Stimulated activated CD4-positive, alpha-beta T cell treated with anti-CD3 and anti-CD28 coated beads, TNF-alpha, amount 100 ng/mL, for 1 hour (primary cell): ENCODE results near the gene SKIL.

Source experiments
- DNase-seq, 3 donors: peaks; one replicate each; pipeline ENCODE4 v3.0.0-alpha.2; 2020; ENCODE audit warnings: low read depth in 3 of 3, low spot score in 1 of 3

SKIL gene

DNA sequence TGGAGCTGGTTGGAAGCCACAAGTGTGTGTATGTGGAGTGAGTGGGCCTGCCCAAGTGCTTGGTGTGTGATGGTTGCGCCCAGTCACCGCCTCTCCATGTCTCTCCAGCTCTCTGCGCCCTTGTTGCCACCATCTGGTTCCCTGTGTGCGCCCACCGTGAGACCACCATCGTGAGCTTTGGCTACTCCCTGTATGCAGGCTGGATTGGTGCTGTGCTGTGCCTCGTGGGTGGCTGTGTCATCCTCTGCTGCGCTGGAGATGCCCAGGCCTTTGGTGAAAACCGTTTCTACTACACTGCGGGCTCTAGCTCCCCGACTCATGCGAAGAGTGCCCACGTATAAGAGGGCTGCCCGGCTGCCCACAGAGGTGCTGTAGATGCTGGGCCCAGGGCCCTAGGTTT lies 74.9 kb downstream of the SKIL start:
- no peak for DNase-seq

DNA sequence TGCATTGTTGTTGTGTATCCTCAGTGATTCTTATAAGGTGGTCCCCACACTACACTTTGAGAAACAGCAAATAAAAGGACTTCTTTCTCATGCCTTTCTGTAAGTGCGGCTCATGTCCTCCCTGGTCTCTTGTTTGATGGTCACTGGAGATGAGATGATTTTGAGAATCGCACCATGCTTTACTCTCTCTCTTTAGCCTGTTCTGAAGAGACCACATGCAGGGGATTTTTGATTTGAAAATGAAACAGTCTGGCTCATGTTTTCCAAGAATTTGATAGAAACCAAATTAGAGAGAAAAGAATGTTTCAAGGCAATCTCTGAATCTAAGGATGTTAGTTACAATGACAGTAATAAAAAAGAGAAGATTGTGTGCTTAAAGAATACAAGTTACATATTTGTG lies 79.2 kb downstream of the SKIL start:
- no peak for DNase-seq

- DNase-seq, result no peak
Measured at GRCh38 chr3:170437176-170437575, 79.7 kb downstream of the SKIL start.

DNA sequence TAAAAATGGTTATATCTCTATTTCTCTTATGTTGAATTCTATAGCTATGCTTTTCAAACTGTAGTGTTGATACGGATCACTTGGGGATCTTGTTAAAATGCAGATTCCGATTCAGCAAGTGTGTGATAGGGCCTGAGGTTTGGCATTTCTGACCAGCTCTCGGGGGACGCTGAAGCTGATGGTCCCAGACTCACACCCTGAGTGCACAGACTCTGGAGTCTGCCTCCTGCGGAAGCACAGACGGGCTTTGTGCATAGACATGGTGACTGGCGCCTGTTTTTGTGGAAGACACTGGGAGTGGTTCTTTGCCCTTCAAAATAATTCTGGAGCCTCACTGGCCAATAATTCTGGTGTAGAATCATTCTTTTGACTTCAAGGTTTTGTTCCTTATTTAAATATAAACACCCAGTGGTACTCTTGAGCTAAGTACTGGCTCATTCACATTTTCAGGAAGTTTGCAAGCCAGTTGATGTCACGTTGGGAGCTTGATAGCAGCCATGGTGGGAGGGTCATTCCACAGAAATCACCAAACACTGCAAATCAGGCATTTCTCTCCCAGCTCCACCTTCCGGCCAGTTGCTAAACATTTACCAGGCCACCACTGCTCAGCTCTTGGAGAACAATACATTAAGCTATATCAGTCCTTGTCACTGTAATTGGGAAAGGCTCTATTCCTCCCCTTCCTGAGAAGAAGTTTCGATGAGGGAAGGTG lies 80.3 kb downstream of the SKIL start:
- DNase-seq, result no peak

GRCh38 chr3:170438836-170439235 lies 81.3 kb downstream of the SKIL start:
- no peak for DNase-seq

DNA sequence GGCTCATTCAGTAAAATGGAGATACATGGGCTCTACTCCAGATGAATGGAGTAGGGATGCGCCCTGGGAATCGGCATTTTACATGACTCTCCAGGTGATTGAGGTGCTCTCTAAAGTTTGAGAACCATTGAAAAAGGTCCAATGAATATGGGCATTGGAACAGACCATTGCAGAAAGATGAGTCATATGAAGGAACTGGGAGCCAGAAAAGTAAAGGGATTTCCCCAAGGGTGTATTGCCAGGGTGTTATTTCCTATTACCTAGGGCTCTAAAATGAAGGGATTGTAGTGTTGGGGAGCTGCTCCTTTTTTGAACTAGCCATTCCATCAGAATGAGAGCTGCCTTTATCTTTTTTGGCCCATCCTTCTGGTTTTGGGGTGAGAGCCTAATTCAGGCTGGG lies 82.8 kb downstream of the SKIL start:
- DNase-seq, result no peak

DNA sequence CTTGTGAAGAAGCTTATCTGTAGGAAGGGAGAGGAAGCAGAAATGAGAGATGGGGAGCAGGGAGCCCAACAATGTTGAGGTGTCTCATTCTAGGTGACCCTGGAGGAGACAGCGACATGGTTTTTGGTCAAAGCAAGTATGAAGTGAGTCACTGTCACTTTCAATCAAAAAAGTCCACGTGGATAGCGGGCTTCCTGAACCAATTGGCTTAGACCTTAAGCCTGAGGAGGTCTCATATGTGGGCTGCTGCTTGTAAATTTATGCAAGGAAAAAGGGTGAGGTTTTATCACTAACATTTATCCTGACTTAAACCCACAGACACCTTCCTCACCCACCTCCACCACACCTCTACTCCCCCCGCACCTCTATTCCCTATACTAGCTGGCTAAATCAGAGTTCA lies 83.9 kb downstream of the SKIL start:
- DNase-seq, result no peak

- DNase-seq, result no peak
Measured at GRCh38 chr3:170442947-170443346, 85.4 kb downstream of the SKIL start.

- DNase-seq, result no peak
Measured at GRCh38 chr3:170443457-170443856, 85.9 kb downstream of the SKIL start.
